PC-3 (cell line): ENCODE results near the gene BCAS3.

Experiments used
- EZH2 ChIP-seq: fragments of 300-600 bp; sonication (generic); IDR thresholded peaks from one replicate; pipeline ENCODE4 v1.6.1; 2017; ENCODE audit warnings: antibody characterized with exemption, mild to moderate bottlenecking, low read length; ENCODE audit not compliant: unreplicated experiment
- EZH2phosphoT487 ChIP-seq: fragments of 300-600 bp; sonication (generic); IDR thresholded peaks from 2 replicates; pipeline ENCODE4 v1.6.1; 2018; ENCODE audit warnings: mild to moderate bottlenecking, antibody characterized with exemption, low read length, borderline replicate concordance
- TF ChIP-seq, protein P1 (sequence below): fragments of 300-600 bp; sonication (generic); conservative IDR thresholded peaks from 2 replicates; pipeline ENCODE4 v1.5.1; 2017; ENCODE audit warnings: antibody characterized with exemption, low read depth, mild to moderate bottlenecking, low read length

DNA sequence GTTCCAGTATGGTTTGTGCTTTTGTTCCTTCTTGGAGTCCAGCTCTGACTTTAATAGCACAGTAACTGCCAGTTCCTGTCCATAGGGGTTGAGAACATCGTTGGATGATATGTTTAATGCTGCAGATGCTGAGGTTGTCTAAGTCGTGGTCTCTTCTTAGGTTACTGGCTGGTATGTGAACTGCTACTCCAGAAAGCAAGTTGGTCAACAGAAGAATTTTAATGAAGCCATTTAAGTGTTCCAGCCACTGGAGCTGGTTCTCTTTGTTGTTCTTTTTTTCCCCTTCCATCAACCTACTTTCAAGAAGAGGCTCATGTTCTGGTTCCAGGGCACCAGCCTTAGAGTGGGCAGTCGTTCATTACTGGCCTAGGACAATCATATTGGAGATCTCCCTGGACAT is 581.7 kb downstream of the BCAS3 start:
- TF ChIP-seq, protein P1, sequence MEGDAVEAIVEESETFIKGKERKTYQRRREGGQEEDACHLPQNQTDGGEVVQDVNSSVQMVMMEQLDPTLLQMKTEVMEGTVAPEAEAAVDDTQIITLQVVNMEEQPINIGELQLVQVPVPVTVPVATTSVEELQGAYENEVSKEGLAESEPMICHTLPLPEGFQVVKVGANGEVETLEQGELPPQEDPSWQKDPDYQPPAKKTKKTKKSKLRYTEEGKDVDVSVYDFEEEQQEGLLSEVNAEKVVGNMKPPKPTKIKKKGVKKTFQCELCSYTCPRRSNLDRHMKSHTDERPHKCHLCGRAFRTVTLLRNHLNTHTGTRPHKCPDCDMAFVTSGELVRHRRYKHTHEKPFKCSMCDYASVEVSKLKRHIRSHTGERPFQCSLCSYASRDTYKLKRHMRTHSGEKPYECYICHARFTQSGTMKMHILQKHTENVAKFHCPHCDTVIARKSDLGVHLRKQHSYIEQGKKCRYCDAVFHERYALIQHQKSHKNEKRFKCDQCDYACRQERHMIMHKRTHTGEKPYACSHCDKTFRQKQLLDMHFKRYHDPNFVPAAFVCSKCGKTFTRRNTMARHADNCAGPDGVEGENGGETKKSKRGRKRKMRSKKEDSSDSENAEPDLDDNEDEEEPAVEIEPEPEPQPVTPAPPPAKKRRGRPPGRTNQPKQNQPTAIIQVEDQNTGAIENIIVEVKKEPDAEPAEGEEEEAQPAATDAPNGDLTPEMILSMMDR, result no peak
- TF ChIP-seq EZH2phosphoT487, result no peak
- no peak for TF ChIP-seq EZH2
